GM13976 (cell line): ENCODE measurements around the gene MCAM.

Experiments
- DNase-seq: peaks from one replicate; pipeline ENCODE4 v3.0.0; 2012; ENCODE audit warnings: low spot score
- CTCF ChIP-seq: IDR thresholded peaks from 2 replicates; pipeline ENCODE4 v1.5.1; 2012; ENCODE audit warnings: borderline replicate concordance, mild to moderate bottlenecking; ENCODE audit not compliant: insufficient read depth; ENCODE audit errors: extremely low read depth, missing control alignments, control extremely low read depth
- in situ Hi-C: fragments of 300-500 bp; cut with MboI; formaldehyde crosslinking; loops from one replicate; pipeline ENCODE4 v1.12.0; 2022; ENCODE audit warnings: low sequenced_read_pairs, mixed read lengths, inconsistent platforms; ENCODE audit not compliant: unreplicated experiment

The MCAM gene, protein sequence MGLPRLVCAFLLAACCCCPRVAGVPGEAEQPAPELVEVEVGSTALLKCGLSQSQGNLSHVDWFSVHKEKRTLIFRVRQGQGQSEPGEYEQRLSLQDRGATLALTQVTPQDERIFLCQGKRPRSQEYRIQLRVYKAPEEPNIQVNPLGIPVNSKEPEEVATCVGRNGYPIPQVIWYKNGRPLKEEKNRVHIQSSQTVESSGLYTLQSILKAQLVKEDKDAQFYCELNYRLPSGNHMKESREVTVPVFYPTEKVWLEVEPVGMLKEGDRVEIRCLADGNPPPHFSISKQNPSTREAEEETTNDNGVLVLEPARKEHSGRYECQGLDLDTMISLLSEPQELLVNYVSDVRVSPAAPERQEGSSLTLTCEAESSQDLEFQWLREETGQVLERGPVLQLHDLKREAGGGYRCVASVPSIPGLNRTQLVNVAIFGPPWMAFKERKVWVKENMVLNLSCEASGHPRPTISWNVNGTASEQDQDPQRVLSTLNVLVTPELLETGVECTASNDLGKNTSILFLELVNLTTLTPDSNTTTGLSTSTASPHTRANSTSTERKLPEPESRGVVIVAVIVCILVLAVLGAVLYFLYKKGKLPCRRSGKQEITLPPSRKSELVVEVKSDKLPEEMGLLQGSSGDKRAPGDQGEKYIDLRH

DNA sequence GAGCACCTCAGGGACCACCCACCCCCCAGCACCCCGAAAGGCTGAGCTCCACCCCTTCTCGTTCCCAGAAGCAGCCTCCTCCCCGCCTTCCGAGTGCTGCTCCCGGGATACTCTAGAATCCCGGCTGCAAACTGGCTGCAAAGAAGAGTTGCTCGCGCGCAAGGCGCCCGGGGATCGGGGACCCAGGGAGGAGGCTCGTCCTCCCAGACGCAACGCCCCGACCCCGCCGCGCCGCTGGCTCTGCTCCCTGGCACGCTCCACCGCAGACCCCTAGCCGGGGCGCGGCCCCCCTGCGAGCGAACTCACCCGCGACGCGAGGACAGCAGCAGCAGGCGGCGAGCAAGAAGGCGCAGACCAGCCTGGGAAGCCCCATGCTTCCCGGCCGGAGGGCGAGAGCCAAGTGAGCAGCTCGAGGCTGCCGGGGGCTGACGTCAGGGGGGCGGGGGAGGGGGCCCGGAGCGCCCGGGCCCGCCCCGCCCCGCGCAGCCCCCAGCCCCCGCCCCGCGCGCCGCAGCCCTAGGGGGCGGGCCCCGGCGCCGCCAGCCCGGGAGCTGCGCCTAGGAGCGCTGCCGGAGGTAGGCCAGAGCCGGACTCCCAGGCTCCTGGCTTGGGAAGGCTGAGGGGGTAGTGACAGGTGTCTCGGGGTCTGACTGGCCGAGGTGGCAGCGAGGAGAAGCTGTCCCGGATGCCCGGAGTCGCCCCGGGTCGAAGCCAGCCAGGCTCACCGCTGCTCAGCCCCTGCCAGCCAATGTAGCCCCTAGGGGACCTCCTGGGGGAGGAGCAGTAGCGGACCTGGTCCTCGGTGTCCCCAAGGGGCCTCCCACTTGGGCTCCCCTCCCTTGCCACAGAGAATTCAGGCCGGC lies at the start of gene MCAM:
MCAM (minus strand) TSS at position 402 of the 863 bp plus-strand sequence; CDS start at position 373, 29 bp downstream.
- no peak for TF ChIP-seq CTCF
- in situ Hi-C loops = no loop called here
- peak; percentile 68 for DNase-seq

DNA sequence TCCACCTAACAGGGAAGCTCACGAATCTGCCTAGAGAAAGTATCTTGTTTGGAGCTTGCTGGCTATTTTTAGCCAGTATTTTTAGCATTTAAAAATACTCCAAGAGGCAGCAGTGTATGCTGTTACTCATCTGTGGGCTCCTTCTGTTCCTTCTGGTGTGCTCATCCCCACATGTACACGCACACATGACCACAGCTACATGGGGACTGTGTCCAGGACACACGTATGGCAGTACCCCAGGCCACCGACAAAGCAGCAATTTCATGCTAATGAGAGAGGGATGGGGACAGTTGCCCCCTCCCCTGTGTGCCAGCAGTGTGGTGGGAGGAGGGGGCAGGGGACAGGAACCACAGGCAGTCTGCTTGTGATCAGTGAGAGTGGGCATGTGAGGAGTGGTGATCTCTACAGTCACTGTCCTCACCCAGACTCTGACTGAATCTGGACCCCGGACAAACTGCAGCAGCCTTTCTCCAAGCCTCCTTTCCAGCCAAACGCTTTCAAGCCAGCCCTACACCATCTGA lies 48.2 kb upstream of the MCAM start:
- in situ Hi-C loops = no loop called here
- no peak for DNase-seq
- no peak for TF ChIP-seq CTCF

DNA sequence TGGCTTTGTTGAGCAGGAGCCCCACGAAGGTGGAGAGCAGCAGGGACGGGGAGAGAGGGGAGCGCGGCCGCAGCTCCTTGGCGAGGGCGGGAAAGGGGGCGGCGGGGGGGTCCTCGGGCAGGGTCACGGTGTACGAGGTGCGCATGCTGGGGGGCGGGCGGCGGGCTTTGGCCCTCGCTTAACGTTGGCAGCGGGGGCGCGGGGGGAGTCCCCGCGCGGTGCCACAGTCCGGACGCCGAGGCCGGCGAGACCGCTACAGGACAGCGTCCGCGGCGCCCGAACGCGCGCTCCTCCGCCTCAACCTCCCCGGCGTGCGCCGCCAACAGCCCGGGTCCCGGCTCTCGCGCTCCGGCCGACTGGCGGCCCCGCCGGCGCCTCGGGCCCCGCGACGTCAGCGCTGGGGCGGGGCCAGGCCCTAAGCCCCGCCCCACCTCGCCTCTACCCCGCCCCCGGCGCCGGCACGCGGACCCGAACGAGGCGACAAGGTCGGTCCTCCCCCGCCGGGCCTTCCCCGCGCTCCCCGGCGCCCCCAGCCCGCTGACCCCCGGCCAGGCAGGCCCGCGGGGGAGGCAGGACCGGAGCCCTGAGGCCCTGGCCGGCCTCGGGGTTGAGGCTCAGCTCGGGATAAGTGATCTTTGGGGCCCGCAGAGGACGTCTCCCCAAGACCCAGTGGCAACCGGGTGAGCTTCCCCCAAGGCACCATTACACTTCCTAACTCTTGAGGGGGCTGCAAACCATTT lies 47.1 kb upstream of the MCAM start:
- TF ChIP-seq CTCF = no peak
- in situ Hi-C loops = no loop called here
- DNase-seq = peak; percentile 90

- TF ChIP-seq CTCF = no peak
- in situ Hi-C loops = no loop called here
- DNase-seq = no peak
Measured at GRCh38 chr11:119363081-119363850, 46.3 kb upstream of the MCAM start.

GRCh38 chr11:119362741-119363080 lies 45.8 kb upstream of the MCAM start:
- TF ChIP-seq CTCF = no peak
- in situ Hi-C loops = no loop called here
- no peak for DNase-seq
